Smooth muscle cell (in vitro differentiated cells): Measurements from ENCODE around the gene MTHFD2L. TPM values are rescaled to one million over a fixed set of nuclear protein-coding genes. Genes with fewer than 3 reads are reported as not detected.
"Not testable (repeated sequence)": the region's sequence is repeated elsewhere in the genome, so short reads cannot be mapped to it uniquely, and the experiment has no call there.

ENCODE experiments used
- DNase-seq: peaks from one replicate; lab custom pipeline; 2025; ENCODE audit not compliant: unreplicated experiment; lab: John Stamatoyannopoulos, UW
- H2AFZ ChIP-seq: fragments of 200-600 bp; sonication (generic); 2 replicates; pipeline ENCODE4 v1.6.0; 2016; ENCODE audit warnings: antibody characterized with exemption, low read depth, mild to moderate bottlenecking
- H3F3A ChIP-seq: fragments of 200-600 bp; sonication (generic); 2 replicates; pipeline ENCODE4 v1.6.0; 2017; ENCODE audit warnings: antibody characterized with exemption, low read depth
- H3K27ac ChIP-seq: fragments of 200-600 bp; sonication (generic); 2 replicates; pipeline ENCODE4 v1.5.1; 2016; ENCODE audit warnings: low read depth, mild to moderate bottlenecking
- H3K27me3 ChIP-seq: fragments of 200-600 bp; sonication (generic); 2 replicates; pipeline ENCODE4 v1.6.1; 2016; ENCODE audit warnings: low read depth, mild to moderate bottlenecking
- H3K36me3 ChIP-seq: fragments of 200-600 bp; sonication (generic); 2 replicates; pipeline ENCODE4 v1.5.1; 2016; ENCODE audit warnings: low read depth
- H3K4me1 ChIP-seq: fragments of 200-600 bp; sonication (generic); 2 replicates; pipeline ENCODE4 v1.5.1; 2016; ENCODE audit warnings: low read depth
- H3K4me2 ChIP-seq: fragments of 200-600 bp; sonication (generic); 2 replicates; pipeline ENCODE4 v1.6.0; 2016; ENCODE audit warnings: mild to moderate bottlenecking
- H3K4me3 ChIP-seq: fragments of 200-600 bp; sonication (generic); 2 replicates; pipeline ENCODE4 v1.5.1; 2016; ENCODE audit warnings: mild to moderate bottlenecking
- H3K79me2 ChIP-seq: fragments of 200-600 bp; sonication (generic); 2 replicates; pipeline ENCODE4 v1.6.0; 2016; ENCODE audit warnings: low read depth, mild to moderate bottlenecking
- H3K9ac ChIP-seq: fragments of 200-600 bp; sonication (generic); 2 replicates; pipeline ENCODE4 v1.6.0; 2016; ENCODE audit warnings: low read depth
- H3K9me3 ChIP-seq: fragments of 200-600 bp; sonication (generic); replicated peaks from 2 replicates; pipeline ENCODE4 v1.5.1; 2016; ENCODE audit warnings: low read depth
- H4K20me1 ChIP-seq: fragments of 200-600 bp; sonication (generic); 2 replicates; pipeline ENCODE4 v1.6.0; 2016; ENCODE audit warnings: low read depth
- WGBS: methylation state at CpG from one replicate; pipeline ENCODE4 v1.1.7; 2016; ENCODE audit warnings: low lambda C conversion rate; 5-methylcytosine and 5-hydroxymethylcytosine counted together
- polyA plus RNA-seq: library from polyadenylated mRNA; unstranded; fragments of >200 nt; fragmentation: Nextera tagmentation; extraction: Ambion mirVana; gene quantifications from 2 replicates; pipeline ENCODE4 v1.2.1, GENCODE V29; 2016
- total RNA-seq: library from RNA; depleted of rRNA; stranded (reverse); fragments of >200 nt; gene quantifications from 2 replicates; pipeline ENCODE4 v1.2.3, GENCODE V29; 2014
- TF ChIP-seq, protein P1 (sequence below): fragments of 200-600 bp; sonication (generic); IDR thresholded peaks from 2 replicates; pipeline ENCODE4 v1.5.1; 2017; ENCODE audit warnings: borderline replicate concordance, mild to moderate bottlenecking, antibody characterized with exemption; ENCODE audit not compliant: insufficient read depth, poor library complexity, severe bottlenecking

The MTHFD2L gene
- total and polyA plus RNA-seq, 2 experiments from 2014 or later, result 4.9 to 6.6 TPM

DNA sequence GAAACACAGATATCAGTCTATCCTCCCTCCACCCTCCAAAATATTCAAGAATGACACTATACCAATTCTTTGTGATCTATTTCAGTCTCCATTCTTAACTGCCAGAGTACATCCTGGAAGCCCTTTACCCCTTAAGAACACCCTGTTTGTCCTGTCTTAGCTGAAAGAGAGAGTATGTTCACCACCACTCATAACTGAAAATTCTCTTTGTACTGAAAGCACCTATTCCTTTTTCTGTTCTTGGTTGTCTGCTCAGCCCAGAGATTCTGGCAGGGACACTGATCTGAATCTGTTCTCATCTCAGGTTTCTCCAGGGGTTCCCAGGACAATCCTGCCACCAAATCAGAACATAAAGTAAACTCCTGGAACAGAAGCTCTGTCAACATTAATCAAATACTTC, 181.6 kb downstream of the MTHFD2L start:
- Histone ChIP-seq H3K27me3 (no peaks in the 10 kb centered on the region), H3K4me1 (no peaks in the 10 kb centered on the region), H3K9ac (no peak overlapping the region), H3K36me3 (no peaks in the 10 kb centered on the region), H3K9me3 (no peaks in the 10 kb centered on the region), H3F3A (no peaks in the 10 kb centered on the region), H2AFZ (no peak overlapping the region), H3K4me2 (no peak overlapping the region), H3K79me2 (no peaks in the 10 kb centered on the region), H3K27ac (no peak overlapping the region), H3K4me3 (no peak overlapping the region), H4K20me1 (no peaks in the 10 kb centered on the region)
- TF ChIP-seq, protein P1, sequence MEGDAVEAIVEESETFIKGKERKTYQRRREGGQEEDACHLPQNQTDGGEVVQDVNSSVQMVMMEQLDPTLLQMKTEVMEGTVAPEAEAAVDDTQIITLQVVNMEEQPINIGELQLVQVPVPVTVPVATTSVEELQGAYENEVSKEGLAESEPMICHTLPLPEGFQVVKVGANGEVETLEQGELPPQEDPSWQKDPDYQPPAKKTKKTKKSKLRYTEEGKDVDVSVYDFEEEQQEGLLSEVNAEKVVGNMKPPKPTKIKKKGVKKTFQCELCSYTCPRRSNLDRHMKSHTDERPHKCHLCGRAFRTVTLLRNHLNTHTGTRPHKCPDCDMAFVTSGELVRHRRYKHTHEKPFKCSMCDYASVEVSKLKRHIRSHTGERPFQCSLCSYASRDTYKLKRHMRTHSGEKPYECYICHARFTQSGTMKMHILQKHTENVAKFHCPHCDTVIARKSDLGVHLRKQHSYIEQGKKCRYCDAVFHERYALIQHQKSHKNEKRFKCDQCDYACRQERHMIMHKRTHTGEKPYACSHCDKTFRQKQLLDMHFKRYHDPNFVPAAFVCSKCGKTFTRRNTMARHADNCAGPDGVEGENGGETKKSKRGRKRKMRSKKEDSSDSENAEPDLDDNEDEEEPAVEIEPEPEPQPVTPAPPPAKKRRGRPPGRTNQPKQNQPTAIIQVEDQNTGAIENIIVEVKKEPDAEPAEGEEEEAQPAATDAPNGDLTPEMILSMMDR, result no peak
- DNase-seq, result no peak

DNA sequence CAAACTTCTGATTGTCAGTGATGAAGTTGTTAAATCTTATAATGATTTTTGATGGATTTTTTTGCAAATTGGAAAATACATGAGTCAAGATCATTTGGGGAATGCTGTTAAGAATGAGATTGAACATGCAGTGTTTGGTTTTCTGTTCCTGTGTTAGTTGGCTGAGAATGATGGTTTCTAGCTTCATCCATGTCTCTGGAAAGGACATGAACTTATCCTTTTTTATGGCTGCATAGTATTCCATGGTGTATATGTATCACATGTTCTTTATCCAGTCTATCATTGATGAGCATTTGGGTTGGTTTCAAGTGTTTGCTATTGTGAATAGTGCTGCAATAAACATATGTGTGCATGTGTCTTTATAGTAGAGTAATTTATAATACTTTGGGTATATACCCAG, 182.5 kb downstream of the MTHFD2L start:
- not testable (repeated sequence) for H2AFZ ChIP-seq, H3K4me1 ChIP-seq, H3K27me3 ChIP-seq, H3K4me3 ChIP-seq, H4K20me1 ChIP-seq, H3K9me3 ChIP-seq, H3F3A ChIP-seq, H3K27ac ChIP-seq, DNase-seq, H3K79me2 ChIP-seq, H3K9ac ChIP-seq, H3K4me2 ChIP-seq, H3K36me3 ChIP-seq

DNA sequence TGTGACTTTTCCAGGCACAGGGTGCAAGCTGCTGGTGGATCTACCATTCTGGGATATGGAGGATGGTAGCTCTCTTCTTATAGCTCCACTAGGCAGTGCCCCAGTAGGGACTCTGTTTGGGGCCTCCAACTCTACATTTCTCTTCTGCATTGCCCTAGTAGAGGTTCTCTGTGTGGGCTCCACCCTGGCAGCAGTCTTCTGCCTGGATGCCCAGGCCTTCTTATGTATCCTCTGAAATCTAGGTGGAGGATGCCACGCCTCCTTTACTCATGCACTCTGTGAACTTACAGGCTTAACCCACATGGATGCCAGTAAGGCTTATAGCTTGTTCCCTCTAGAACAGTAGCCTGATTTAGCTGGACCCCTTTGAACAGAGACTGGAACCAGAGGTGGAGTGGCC, 186.1 kb downstream of the MTHFD2L start:
- Histone ChIP-seq H3K27ac (no peak overlapping the region), H3K9me3 (no peaks in the 10 kb centered on the region), H3K36me3 (no peaks in the 10 kb centered on the region), H3K4me2 (no peak overlapping the region), H3K4me1 (no peaks in the 10 kb centered on the region), H3K79me2 (no peaks in the 10 kb centered on the region), H4K20me1 (no peaks in the 10 kb centered on the region), H2AFZ (no peak overlapping the region), H3K4me3 (no peak overlapping the region), H3F3A (no peaks in the 10 kb centered on the region), H3K27me3 (no peaks in the 10 kb centered on the region), H3K9ac (no peak overlapping the region)
- no peak for DNase-seq
- TF ChIP-seq, protein P1, result no peak
- 89% methylated on average over 1 of the region's 1 CpG for WGBS

Other genes with a start within 250 kb of the MTHFD2L start
- gene PF4, start 176.1 kb upstream of the MTHFD2L start, total RNA-seq, result 2.3 TPM in 1 of 2 replicates, not detected in the other
- gene PF4, start 176.1 kb upstream of the MTHFD2L start, polyA plus RNA-seq, result 1.9 and 5.8 TPM in 2 replicates
- gene PPBP, start 169.9 kb upstream of the MTHFD2L start, total RNA-seq, result not detected in 2 replicates
- 0.26 TPM in 1 of 2 replicates, not detected in the other for gene PPBP, start 169.9 kb upstream of the MTHFD2L start, polyA plus RNA-seq
- gene CXCL5, start 159.4 kb upstream of the MTHFD2L start, total RNA-seq, result 2.8 and 3.7 TPM in 2 replicates
- gene CXCL5, start 159.4 kb upstream of the MTHFD2L start, polyA plus RNA-seq, result 2.5 and 4.2 TPM in 2 replicates
- gene CXCL3, start 119.4 kb upstream of the MTHFD2L start, total RNA-seq, result 0.63 and 1.6 TPM in 2 replicates
- gene CXCL3, start 119.4 kb upstream of the MTHFD2L start, polyA plus RNA-seq, result 3.2 and 5.6 TPM in 2 replicates
- 11.3 and 16.1 TPM in 2 replicates for gene CXCL2, start 58.9 kb upstream of the MTHFD2L start, total RNA-seq
- gene CXCL2, start 58.9 kb upstream of the MTHFD2L start, polyA plus RNA-seq, result 15.2 and 26.1 TPM in 2 replicates
- 31.8 and 35.5 TPM in 2 replicates for gene EPGN, start 150.4 kb downstream of the MTHFD2L start, total RNA-seq
- gene EPGN, start 150.4 kb downstream of the MTHFD2L start, polyA plus RNA-seq, result 1.6 and 7.2 TPM in 2 replicates
- gene EREG, start 207.0 kb downstream of the MTHFD2L start, total RNA-seq, result 1.3 and 1.9 TPM in 2 replicates
- 0.27 and 0.55 TPM in 2 replicates for gene EREG, start 207.0 kb downstream of the MTHFD2L start, polyA plus RNA-seq